GM23248 (cell line): Measurements from ENCODE around the gene CRYBB1.

ENCODE experiments used
- EZH2 ChIP-seq: fragments of 200-600 bp; sonication (generic); IDR thresholded peaks from 2 replicates; pipeline ENCODE4 v1.6.1; 2018; ENCODE audit warnings: antibody characterized with exemption, mild to moderate bottlenecking; ENCODE audit not compliant: insufficient read depth, poor library complexity, severe bottlenecking
- EZH2phosphoT487 ChIP-seq: fragments of 200-600 bp; sonication (generic); IDR thresholded peaks from 2 replicates; pipeline ENCODE4 v1.6.1; 2018; ENCODE audit warnings: antibody characterized with exemption, moderate library complexity, mild to moderate bottlenecking, low read depth; ENCODE audit not compliant: insufficient read depth

DNA sequence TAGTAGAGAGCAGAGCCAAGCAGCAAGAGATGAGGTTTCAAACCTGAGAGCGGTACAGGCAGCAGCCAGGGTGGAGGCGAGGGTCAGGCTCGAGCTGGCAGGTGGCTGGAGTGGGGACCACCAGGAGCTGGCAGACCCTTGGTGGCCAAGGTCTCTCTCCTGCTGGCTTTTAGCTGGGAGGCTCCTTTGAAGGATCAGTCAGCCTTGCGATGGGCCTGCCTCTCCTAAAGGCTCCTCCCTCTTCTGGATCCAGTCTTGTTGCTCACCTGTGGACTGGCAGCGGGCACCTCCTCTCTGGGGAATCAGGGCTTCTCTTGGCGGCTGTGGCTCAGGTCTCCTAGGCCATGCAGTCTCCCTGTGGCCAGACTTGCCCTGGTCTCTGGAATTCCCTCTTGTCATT is 52.6 kb downstream of the CRYBB1 start:
- TF ChIP-seq EZH2 = no peak
- no peak for TF ChIP-seq EZH2phosphoT487
